Lower lobe of right lung (tissue), 2 donors: ENCODE measurements around the gene SKAP1. TPM values are rescaled to one million over a fixed set of nuclear protein-coding genes. Genes with fewer than 3 reads are reported as not detected.

Source experiments
- ATAC-seq, 2 donors: fragments of 200-7000 bp; cut with Tn5 transposase; one replicate each; pipeline ENCODE4 v1.9.1; 2020 to 2022; ENCODE audit warnings: mild to moderate bottlenecking in 2 of 2, moderate library complexity in 2 of 2
- DNase-seq: peaks from one replicate; pipeline ENCODE4 v3.0.0-alpha.2; 2020
- H3K27ac ChIP-seq: fragments of 200-600 bp; one replicate; pipeline ENCODE4 v1.8.0; 2022
- H3K27me3 ChIP-seq: fragments of 200-600 bp; one replicate; pipeline ENCODE4 v1.8.0; 2022; ENCODE audit warnings: low read depth
- H3K36me3 ChIP-seq: fragments of 200-600 bp; one replicate; pipeline ENCODE4 v1.8.0; 2022; ENCODE audit warnings: mild to moderate bottlenecking
- H3K4me1 ChIP-seq: fragments of 200-600 bp; one replicate; pipeline ENCODE4 v1.8.0; 2022
- H3K4me3 ChIP-seq: fragments of 200-600 bp; one replicate; pipeline ENCODE4 v1.8.0; 2022; ENCODE audit warnings: mild to moderate bottlenecking
- H3K9me3 ChIP-seq: fragments of 200-600 bp; one replicate; pipeline ENCODE4 v1.8.0; 2022
- CTCF ChIP-seq: fragments of 200-600 bp; IDR thresholded peaks from one replicate; pipeline ENCODE4 v1.8.0; 2022; ENCODE audit warnings: antibody characterized with exemption, mild to moderate bottlenecking
- intact Hi-C: fragments of 100-400 bp; cut with DNase I; formaldehyde crosslinking; loops from one replicate; pipeline ENCODE4 v1.11.0; 2022
- total RNA-seq: library from RNA; stranded (reverse); fragmentation: NEBNext Ultra II Directional; extraction: Animal tissue kit (Norgen Biotek cat#: 25700); gene quantifications from one replicate; pipeline ENCODE4 v1.2.1, GENCODE V29; 2021
- donor health status: DM: no; HTN: yes; CAD: no; lungs with severe emphysema.

Gene SKAP1
- total RNA-seq, 1 donor from 2014 or later = 6.4 TPM

GRCh38 chr17:48236681-48237134 lies 193.3 kb downstream of the SKAP1 start:
- Histone ChIP-seq H3K4me3 (no peak overlapping the region), H3K9me3 (no peaks in the 10 kb centered on the region), H3K36me3 (no peaks in the 10 kb centered on the region), H3K27me3 (no peaks in the 10 kb centered on the region), H3K4me1 (peaks cover 13% of the 10 kb centered on the region), H3K27ac (no peak overlapping the region)
- ATAC-seq (no peak), DNase-seq (no peak)
- no peak for TF ChIP-seq CTCF
- intact Hi-C loops = no loop called here

GRCh38 chr17:48234922-48235321 lies 195.1 kb downstream of the SKAP1 start:
- Histone ChIP-seq H3K4me1 (no peaks in the 10 kb centered on the region), H3K36me3 (no peaks in the 10 kb centered on the region), H3K27me3 (no peaks in the 10 kb centered on the region), H3K9me3 (no peaks in the 10 kb centered on the region), H3K4me3 (no peak overlapping the region), H3K27ac (no peak overlapping the region)
- no peak for ATAC-seq
- intact Hi-C loops = no loop called here
- DNase-seq = no peak
- no peak for TF ChIP-seq CTCF

- no peak for TF ChIP-seq CTCF
- no peak overlapping the region for H3K4me3 ChIP-seq
- no peak overlapping the region for H3K27ac ChIP-seq
- intact Hi-C loops = no loop called here
- no peaks in the 10 kb centered on the region for H3K9me3 ChIP-seq
- peaks cover 4% of the 10 kb centered on the region for H3K27me3 ChIP-seq
- H3K4me1 ChIP-seq = no peaks in the 10 kb centered on the region
- H3K36me3 ChIP-seq = no peaks in the 10 kb centered on the region
- ATAC-seq = no peak
- no peak for DNase-seq
Observed at GRCh38 chr17:48231995-48232959, 197.7 kb downstream of the SKAP1 start.

- no peak for TF ChIP-seq CTCF
- DNase-seq (no peak), ATAC-seq (no peak)
- H3K4me1 ChIP-seq = no peaks in the 10 kb centered on the region
- H3K9me3 ChIP-seq = no peaks in the 10 kb centered on the region
- H3K27ac ChIP-seq = no peak overlapping the region
- H3K36me3 ChIP-seq = no peaks in the 10 kb centered on the region
- peaks cover 4% of the 10 kb centered on the region for H3K27me3 ChIP-seq
- intact Hi-C loops = no loop called here
- no peak overlapping the region for H3K4me3 ChIP-seq
Observed at GRCh38 chr17:48229936-48230335, 200.1 kb downstream of the SKAP1 start.

GRCh38 chr17:48228720-48229119 lies 201.3 kb downstream of the SKAP1 start:
- Histone ChIP-seq H3K4me3 (no peak overlapping the region), H3K27ac (no peak overlapping the region), H3K36me3 (no peaks in the 10 kb centered on the region), H3K9me3 (no peaks in the 10 kb centered on the region), H3K27me3 (peaks cover 9% of the 10 kb centered on the region), H3K4me1 (no peaks in the 10 kb centered on the region)
- intact Hi-C loops = no loop called here
- no peak for TF ChIP-seq CTCF
- no peak for ATAC-seq
- DNase-seq = no peak
